ENCODE results near the gene TEX264.

- TF ChIP-seq TOX (CRISPR knock-in tag; IDR thresholded peaks at IDR 0.05; ENCODE audit: borderline replicate concordance) (no peak), ZFP30 (CRISPR knock-in tag; IDR thresholded peaks at IDR 0.05) (no peak), PATZ1 (CRISPR knock-in tag; IDR thresholded peaks at IDR 0.05; ENCODE audit: borderline replicate concordance) (no peak), PPARA (CRISPR knock-in tag; IDR thresholded peaks at IDR 0.05; ENCODE audit: borderline replicate concordance) (no peak)
- TF ChIP-seq, protein P1, sequence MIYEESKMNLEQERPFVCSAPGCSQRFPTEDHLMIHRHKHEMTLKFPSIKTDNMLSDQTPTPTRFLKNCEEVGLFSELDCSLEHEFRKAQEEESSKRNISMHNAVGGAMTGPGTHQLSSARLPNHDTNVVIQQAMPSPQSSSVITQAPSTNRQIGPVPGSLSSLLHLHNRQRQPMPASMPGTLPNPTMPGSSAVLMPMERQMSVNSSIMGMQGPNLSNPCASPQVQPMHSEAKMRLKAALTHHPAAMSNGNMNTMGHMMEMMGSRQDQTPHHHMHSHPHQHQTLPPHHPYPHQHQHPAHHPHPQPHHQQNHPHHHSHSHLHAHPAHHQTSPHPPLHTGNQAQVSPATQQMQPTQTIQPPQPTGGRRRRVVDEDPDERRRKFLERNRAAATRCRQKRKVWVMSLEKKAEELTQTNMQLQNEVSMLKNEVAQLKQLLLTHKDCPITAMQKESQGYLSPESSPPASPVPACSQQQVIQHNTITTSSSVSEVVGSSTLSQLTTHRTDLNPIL (CRISPR knock-in tag; IDR thresholded peaks at IDR 0.05; ENCODE audit: low read depth), result no peak
These were observed 1.6 kb upstream of the TEX264 start for GRCh38 chr3:51669241-51670052.

Data from SK-N-SH treated with all-trans-retinoic acid at 6 μM for 48 hours (cell line).